ENCODE data around the gene PHACTR1. TPM values are rescaled to one million over a fixed set of nuclear protein-coding genes. Genes with fewer than 3 reads are reported as not detected.
"Not testable (repeated sequence)": the region's sequence is repeated elsewhere in the genome, so short reads cannot be mapped to it uniquely, and the experiment has no call there.

The PHACTR1 gene
- total RNA-seq, 1 donor from 2014 or later: 1.6 TPM

GRCh38 chr6:13117570-13117969 is 401.0 kb downstream of the PHACTR1 start:
- ATAC-seq: no peak

- no peak for ATAC-seq
These were observed 403.0 kb downstream of the PHACTR1 start for GRCh38 chr6:13119549-13119948.

GRCh38 chr6:13120483-13121482 is 404.2 kb downstream of the PHACTR1 start:
- ATAC-seq: no peak

- ATAC-seq: no peak
These were observed 407.6 kb downstream of the PHACTR1 start for GRCh38 chr6:13124131-13124530.

GRCh38 chr6:13125841-13126240 is 409.3 kb downstream of the PHACTR1 start:
- ATAC-seq: no peak

- no peak for ATAC-seq
These were observed 415.5 kb downstream of the PHACTR1 start for GRCh38 chr6:13131935-13132661.

- not testable (repeated sequence) for ATAC-seq
These were observed 417.3 kb downstream of the PHACTR1 start for GRCh38 chr6:13133894-13134293.

GRCh38 chr6:13135152-13135551 is 418.6 kb downstream of the PHACTR1 start:
- ATAC-seq: no peak

- no peak for ATAC-seq
These were observed 422.6 kb downstream of the PHACTR1 start for GRCh38 chr6:13139119-13139518.

GRCh38 chr6:13140980-13141379 is 424.4 kb downstream of the PHACTR1 start:
- no peak for ATAC-seq

GRCh38 chr6:13141387-13141786 is 424.8 kb downstream of the PHACTR1 start:
- ATAC-seq: no peak

- ATAC-seq: no peak
These were observed 426.0 kb downstream of the PHACTR1 start for GRCh38 chr6:13142611-13143010.

- ATAC-seq: no peak
These were observed 429.9 kb downstream of the PHACTR1 start for GRCh38 chr6:13146442-13146841.

- ATAC-seq: no peak
These were observed 430.8 kb downstream of the PHACTR1 start for GRCh38 chr6:13147376-13147775.

GRCh38 chr6:13147782-13148181 is 431.2 kb downstream of the PHACTR1 start:
- no peak for ATAC-seq

GRCh38 chr6:13152764-13153163 is 436.2 kb downstream of the PHACTR1 start:
- no peak for ATAC-seq

GRCh38 chr6:13156381-13156780 is 439.8 kb downstream of the PHACTR1 start:
- no peak for ATAC-seq

GRCh38 chr6:13157293-13157692 is 440.7 kb downstream of the PHACTR1 start:
- ATAC-seq: no peak

- ATAC-seq: no peak
These were observed 442.7 kb downstream of the PHACTR1 start for GRCh38 chr6:13159300-13159699.

GRCh38 chr6:13159822-13160221 is 443.3 kb downstream of the PHACTR1 start:
- ATAC-seq: not testable (repeated sequence)

GRCh38 chr6:13163161-13163944 is 446.8 kb downstream of the PHACTR1 start:
- no peak for ATAC-seq

GRCh38 chr6:13164291-13164690 is 447.7 kb downstream of the PHACTR1 start:
- ATAC-seq: no peak
